ENCODE measurements around the gene C1QB.

C1QB gene

DNA sequence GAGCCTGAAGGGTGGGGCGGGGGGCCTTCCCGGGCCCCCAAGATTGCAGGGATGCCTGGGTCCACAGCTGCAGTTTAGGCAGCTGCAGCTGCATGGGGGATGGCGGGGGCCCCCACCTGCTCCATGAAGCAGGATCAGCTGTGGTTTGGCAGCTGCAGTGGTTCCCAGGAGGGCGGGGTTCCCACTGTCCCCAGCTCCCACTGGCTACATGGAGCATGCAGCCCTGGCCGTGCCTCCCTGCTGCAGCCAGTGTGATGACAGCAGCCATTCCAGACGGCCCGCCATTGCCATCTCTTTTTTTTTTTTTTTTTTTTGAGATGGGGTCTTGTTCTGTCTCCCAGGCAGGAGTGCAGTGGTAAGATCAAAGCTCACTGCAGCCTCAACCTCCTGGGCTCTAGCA lies 17.6 kb upstream of the C1QB start:
- DNase-seq (ENCODE audit: low spot score) = no peak

DNA sequence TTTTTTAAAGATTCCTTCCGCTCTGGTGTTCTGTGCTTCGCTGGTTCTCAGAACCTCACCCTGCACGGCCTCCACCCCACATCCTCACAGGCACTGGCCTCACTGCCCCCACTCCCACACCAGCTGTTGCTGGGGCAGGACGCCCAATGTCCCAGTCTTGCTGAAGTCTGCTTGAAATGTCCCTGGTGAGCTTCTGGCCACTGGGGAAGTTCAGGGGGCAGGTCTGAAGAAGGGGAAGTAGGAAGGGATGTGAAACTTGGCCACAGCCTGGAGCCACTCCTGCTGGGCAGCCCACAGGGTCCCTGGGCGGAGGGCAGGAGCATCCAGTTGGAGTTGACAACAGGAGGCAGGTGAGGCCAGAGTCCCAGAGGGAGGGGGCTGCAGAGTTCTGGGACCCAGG lies 16.7 kb upstream of the C1QB start, which contains the start of gene C1QA:
Gene C1QA (plus strand): TSS at position 276 of the 400 bp plus-strand sequence. CDS start 989 bp downstream, outside the sequence.
- DNase-seq (ENCODE audit: low spot score) = no peak

DNA sequence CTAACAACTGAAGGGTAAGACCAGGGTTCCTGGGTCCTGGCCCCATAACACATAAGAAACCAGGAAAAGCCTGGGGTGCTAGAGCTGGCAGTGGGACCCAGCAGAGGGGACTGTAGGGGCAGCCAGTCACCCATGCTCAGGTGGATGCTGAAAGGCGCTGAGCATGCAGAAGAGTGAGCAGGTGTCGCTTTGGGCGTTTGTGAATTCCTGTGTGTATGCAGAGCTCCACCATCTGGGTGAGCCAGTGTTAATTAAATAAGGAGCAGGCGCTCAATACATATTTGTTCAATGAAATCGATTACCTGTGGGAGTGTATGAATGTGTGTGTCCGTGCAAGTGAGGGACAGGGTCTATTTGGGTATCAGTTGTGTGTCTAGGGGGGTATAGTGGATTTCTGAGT lies 16.1 kb upstream of the C1QB start:
- DNase-seq (ENCODE audit: low spot score) = no peak

DNA sequence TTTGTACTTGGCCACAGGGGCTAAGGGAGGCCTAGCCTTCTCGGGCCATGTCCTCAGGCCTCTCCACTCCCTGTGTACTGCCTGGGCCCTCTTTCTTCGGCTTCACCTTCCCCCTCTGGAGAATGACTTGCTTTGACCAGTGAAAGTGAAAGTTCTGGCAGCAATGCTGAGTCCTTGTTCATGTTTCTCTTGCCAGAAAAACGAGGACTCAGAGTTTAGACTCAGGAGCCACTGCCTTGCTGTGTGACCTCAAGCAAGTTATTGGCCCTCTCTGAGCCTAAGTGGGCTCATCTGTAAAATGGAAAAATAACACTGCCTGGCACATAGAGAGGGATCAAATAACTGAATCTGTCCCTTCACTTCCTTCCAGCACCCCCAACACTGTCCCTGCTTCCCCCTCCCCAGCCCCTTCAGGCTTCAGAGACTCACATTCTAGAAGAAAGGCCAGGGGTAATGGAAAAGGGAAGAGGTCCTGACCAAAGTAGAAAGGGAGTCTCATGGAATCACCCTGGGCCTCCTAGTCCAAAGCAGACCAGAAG lies 15.1 kb upstream of the C1QB start:
- no peak for DNase-seq (ENCODE audit: low spot score)

DNA sequence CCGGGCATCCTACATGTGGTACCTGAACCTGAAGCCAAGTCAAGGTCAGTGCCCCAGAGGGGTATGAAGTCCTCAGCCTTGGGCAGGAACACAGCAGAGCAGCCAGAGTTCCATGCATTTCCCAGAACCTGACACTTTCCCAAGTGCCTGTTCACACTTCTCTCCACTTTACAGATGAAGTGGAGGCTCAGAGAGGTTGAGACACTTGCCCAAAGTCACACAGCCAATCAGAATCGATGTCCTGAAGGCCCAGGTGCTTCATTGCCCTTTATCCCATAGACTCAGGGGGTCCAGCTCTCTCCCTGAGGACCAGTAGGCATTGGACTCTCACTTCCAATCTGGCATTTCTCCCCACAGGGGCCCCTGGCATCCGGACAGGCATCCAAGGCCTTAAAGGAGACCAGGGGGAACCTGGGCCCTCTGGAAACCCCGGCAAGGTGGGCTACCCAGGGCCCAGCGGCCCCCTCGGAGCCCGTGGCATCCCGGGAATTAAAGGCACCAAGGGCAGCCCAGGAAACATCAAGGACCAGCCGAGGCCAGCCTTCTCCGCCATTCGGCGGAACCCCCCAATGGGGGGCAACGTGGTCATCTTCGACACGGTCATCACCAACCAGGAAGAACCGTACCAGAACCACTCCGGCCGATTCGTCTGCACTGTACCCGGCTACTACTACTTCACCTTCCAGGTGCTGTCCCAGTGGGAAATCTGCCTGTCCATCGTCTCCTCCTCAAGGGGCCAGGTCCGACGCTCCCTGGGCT lies 14.4 kb upstream of the C1QB start:
- DNase-seq (ENCODE audit: low spot score) = no peak

DNA sequence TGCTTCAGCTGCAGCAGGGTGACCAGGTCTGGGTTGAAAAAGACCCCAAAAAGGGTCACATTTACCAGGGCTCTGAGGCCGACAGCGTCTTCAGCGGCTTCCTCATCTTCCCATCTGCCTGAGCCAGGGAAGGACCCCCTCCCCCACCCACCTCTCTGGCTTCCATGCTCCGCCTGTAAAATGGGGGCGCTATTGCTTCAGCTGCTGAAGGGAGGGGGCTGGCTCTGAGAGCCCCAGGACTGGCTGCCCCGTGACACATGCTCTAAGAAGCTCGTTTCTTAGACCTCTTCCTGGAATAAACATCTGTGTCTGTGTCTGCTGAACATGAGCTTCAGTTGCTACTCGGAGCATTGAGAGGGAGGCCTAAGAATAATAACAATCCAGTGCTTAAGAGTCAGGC lies 13.8 kb upstream of the C1QB start:
- DNase-seq (ENCODE audit: low spot score) = no peak

DNA sequence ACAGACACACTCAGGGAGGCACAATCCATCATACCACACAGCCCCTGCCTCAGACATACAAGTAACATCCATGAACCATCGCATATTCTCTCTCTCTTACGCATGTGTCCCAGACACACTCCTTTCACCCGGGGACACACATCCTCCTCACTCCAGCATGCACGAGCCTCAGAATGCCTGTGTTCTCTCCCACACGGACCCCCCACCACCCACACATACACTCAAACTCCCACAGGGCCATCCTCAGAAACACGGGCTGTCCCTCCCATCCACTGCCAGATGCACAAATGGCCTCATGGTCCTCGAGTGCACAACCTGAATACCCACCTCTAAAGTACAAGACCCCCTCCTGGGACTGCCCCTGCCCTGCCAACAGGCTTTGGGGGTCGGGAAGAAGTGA lies 11.8 kb upstream of the C1QB start:
- DNase-seq (ENCODE audit: low spot score) = no peak

DNA sequence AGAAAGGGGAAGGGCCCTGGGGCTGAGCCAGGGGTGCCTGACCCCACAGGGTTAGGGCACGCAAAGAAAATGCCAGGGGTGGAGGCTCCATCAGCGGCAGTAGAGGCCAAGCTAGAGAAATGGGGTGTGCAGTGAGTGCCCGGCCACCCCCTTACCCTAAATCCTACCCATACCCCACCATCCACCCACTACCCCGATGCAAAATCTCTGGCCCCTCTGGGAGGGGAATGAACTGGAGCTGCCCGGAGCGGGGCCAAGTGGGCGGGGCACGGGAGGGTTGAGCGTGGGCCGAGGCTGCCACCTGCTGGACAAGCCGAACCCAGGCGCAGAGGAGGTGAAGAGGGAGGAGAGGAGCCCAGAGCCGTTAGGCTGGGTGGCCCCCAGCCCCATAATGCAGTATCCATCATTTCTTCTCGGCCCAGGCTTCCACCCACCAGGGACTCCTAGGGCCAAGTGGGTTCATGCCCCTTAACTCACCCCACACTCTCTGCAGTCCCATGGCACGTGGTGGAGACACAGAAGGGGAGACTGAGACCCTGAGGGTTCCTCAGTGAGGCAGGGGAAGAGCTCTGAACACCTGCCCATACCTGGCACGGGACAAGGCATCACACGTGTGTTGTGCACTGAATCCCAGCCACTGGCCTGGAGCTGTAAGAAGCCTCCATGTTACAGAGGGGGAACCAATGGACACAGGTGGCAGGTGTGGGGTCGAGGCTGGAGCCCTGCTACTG lies 11.0 kb upstream of the C1QB start:
- peak; percentile 47 for DNase-seq (ENCODE audit: low spot score)

DNA sequence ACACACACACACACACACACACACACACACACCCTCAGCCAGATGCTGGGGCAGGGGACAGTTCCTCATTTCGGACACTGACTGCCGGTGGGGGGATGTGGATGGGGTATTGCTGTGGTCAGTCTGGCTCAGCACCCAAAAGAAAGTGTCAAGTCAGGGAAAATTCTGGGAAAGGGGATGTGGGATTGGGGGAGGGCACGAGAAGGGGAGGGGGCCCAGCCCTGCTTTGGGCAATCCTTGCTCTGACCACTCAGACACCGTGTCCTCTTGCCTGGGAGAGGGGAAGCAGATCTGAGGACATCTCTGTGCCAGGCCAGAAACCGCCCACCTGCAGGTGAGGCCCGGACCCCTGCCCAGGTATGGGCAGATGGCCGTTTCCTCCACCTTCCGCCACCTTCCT lies 9.7 kb upstream of the C1QB start, which contains the start of gene C1QC:
Gene C1QC (plus strand): TSS at position 253 of the 400 bp plus-strand sequence. CDS start 391 bp downstream, outside the sequence.
- no peak for DNase-seq (ENCODE audit: low spot score)

DNA sequence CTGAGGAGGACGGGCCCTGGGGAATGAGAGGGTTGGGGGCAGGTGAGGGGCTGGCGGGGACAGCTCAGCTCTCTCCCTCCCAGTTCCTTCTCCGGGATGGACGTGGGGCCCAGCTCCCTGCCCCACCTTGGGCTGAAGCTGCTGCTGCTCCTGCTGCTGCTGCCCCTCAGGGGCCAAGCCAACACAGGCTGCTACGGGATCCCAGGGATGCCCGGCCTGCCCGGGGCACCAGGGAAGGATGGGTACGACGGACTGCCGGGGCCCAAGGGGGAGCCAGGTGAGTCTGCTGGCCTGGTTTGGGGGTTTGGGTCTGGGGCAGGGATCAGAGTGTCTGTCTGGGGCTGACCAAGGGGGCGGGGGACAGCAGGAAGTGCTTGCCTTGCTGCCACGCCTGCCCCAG lies 9.1 kb upstream of the C1QB start:
- no peak for DNase-seq (ENCODE audit: low spot score)

DNA sequence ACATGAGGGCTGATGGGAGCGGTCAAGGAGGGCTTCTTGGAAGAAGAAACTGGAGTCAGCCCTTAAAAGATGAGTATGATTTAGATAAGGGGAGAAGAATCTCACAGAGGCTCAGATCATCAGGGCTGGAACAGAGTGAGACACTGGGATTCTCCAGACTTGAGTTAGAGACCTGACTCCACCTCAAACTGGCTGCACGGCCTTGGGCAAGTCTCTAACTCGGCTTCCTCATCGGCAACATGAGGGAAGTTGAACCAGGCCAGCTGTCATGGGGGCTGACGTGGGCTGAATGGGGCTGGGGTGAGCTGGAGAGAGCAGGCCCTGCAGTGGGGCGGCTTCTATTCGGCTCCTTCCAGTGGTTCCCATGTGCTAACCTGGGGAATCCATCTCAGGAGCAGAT lies 7.1 kb upstream of the C1QB start:
- no peak for DNase-seq (ENCODE audit: low spot score)

DNA sequence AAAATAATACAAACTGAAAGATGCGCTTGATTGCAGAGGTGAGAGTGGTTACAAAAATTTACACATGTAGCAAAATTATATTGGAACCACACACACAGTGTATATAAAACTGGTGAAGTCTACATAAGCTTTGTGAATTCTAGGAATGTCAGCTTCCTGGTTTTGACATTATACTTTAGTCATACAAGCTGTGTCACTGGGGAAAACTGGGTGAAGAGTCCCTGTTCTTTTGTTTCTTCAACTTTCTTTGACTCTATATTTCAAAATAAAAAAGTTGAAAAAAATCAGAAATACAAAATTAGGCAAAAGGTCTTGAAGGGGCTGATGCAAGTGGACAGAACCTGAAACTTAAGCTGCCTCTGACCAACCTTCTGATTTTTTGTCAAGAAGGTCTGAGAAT lies 6.7 kb upstream of the C1QB start:
- DNase-seq (ENCODE audit: low spot score) = no peak

DNA sequence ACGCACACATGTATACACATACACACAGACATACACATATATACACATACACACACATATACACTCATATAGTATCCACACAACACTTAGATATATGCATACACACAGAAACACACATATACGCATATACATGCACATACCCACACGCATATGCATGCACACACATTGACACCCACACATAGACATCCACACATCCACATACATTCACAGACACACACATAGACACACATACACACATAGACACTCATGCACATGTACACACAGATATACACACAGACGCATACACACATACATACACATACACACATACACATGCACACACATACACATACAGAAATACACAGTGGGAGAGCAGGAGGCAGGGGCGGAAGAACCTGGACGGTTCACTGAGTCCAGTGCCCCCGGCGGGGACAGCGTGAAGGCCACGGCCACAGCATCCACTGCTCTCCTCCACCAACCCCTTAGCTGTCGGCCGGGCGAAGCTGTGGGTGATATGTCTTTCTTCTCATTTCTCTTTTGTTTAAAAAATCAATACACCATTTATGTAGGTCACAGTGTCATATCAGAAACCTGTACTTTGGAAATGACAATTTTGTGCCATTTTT lies 2.8 kb upstream of the C1QB start:
- DNase-seq (ENCODE audit: low spot score) = no peak

DNA sequence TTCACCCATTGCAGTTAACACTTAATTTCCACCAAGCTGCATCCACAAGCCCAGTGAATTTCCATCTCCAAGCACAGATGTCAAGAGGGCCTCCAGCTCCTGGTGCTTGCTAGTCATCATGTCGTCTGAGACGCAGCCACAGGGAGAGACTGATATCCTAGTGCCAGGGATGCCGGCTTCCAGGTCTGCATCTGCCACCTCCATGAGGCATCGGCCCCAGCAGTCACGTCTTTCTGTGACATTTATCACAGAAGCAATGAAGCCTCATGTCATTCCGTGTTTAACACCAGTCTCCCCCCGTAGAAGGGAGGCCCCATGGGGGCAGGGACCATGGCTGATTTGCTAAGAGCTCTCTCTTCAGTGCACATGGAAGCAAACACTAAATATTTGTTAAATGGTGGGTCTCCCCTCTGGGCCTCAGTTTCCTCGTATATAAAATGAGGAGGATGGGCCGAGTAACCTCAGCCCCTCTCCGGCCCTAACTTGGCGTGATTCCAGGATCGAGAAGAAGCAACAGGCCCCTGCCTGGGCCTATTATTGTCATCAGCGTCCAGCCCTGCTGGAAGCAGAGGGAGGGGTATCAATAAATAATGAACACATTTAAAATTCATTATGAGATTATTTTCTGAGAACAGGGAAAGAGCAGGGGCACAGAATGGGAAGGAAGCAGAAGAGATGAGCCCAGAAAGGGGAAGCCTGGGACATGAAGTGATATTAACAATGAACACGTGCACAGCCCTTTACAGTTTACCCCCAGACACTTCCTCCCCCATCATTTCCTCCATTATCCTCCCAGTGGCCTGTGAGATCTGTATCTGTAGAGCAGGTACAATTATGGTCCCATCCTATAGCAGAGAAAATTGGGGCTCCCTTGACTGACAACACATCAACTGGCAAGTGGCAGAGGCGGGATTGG lies 837 bp upstream of the C1QB start:
- no peak for DNase-seq (ENCODE audit: low spot score)

DNA sequence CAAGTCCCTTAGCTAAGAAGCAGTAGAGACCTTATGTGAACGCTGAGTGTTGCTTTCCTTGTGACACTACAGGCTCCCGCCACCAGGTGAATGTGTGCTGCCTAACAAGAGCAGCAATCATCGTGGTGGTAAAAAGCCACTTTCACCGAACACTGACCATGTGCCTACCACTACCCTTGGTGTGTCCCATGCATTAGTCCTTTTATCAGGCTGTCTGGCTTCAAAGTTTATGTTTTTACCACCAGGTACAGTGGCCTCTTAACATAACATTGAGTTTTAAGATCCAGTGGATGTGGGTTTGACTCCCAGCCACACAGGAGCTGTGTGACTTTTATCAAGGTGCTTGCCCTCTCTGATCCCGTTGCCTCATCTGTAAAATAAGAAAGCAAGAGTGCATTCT lies 1.7 kb downstream of the C1QB start:
- no peak for DNase-seq (ENCODE audit: low spot score)

DNA sequence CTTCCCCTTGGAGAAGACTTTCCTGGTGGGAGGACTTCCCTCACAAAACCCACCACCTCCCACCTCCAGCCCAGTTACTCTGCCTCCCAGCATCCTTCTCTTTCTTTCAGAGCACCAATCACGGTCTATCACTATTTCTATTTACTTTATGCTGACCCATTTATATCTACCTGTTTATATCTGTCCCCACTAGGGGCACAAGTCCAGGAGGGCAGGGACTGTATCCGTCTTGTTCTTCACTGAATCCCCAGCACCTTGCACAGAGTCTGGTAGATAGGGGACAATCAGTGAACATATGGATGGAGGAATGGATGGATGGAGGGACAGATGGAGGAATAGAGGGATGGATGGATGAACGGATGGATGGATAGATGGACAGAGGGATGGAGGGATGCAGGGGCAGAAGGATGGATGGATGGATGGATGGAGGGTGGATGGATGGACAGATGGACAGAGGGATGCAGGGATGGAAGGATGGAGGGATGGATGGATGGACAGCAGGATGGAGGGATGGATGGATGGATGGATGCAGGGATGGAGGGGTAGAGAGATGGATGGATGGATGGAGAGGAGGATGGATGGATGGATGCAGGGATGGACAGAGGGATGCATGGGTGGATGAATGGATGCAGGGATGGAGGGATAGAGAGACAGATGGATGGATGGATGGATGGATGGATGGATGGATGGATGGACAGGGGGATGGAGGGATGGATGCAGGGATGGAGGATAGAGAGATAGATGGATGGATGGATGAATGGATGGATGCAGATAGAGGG lies 5.5 kb downstream of the C1QB start:
- DNase-seq (ENCODE audit: low spot score) = no peak

DNA sequence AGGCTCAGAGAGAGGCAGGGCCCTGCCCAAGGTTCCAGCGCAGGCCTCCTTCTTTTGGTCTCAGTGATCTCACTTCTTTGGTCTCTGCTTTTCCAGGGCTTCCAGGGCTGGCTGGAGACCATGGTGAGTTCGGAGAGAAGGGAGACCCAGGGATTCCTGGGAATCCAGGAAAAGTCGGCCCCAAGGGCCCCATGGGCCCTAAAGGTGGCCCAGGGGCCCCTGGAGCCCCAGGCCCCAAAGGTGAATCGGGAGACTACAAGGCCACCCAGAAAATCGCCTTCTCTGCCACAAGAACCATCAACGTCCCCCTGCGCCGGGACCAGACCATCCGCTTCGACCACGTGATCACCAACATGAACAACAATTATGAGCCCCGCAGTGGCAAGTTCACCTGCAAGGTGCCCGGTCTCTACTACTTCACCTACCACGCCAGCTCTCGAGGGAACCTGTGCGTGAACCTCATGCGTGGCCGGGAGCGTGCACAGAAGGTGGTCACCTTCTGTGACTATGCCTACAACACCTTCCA lies 7.7 kb downstream of the C1QB start:
- no peak for DNase-seq (ENCODE audit: low spot score)

DNA sequence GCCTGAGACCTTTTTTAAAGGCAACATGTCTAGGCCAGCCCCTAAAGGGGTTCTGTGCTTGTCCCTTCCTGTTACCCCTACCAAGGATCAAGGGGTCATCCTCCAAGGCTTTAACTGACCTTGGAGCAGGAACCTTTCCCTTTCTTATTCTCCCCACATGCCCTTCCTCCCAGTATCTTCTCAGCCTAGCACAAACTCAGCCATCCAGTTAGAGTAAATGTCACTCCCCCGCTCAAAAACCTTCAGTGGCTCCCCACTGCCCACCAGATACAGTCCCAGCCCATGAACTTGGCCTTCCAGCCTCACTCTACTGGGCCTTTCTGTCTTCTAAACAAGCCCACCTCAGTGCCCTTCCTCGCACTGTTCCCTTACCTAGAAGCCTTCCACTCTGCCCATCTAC lies 8.8 kb downstream of the C1QB start:
- no peak for DNase-seq (ENCODE audit: low spot score)

DNA sequence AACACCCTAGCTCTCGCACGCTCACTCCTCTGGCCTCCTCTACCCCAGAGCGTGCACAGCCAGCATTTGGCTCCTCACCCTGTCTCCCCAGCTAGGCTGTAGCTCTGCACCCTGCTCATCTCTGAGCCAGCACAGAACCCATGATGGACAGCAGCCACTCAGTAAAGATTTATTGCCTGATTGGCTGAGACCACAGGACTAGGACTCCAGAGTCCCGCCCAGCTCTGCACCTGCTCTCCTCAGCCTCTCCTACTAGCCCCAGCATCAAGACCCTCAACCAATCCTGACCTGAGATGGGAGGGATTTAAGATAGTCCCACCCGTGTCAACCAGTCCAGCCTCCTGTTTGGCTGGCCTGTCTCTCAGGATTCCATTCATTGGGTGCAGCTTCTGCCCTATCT lies 9.3 kb downstream of the C1QB start:
- no peak for DNase-seq (ENCODE audit: low spot score)

DNA sequence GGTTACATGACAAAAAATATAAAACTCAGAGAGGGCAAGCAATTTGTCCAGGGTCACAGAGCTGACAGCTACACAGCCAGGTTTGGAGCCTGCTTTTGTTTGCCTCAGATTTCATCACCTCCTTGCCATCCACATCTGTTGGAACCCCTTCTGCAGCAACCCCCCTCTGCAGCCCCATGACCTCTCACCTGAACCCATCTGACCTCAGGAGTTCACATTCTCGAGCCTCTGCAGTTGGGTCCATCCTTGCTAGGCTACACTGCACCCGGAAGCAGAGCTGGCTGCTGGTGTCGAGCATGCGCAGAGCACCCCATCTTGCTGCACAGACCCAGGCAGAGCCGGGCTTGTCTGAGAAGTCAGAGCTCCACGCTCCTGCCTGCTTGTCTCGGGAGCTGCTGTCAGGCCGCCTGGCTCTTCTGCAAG lies 10.0 kb downstream of the C1QB start:
- DNase-seq (ENCODE audit: low spot score) = no peak

DNA sequence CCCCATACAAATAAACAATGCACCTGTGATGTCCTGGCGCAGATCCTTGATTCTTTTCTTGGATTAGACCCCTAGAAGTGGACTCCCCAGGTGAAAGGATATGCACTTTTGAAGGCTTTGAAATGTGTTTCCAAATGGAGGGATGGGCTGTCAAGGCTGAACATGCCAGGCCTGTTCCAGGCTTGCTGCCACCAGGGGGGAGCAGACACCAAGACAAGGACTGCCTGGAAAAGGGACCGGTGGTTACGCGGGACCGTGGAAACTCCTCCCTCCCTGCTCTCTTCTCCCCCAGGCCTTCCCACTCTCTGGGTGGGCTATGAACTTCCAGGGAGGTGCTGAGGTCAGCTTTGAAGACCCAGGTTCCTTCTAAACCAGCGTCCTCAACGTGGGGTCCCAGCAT lies 12.7 kb downstream of the C1QB start:
- no peak for DNase-seq (ENCODE audit: low spot score)
